ENCODE data around the gene PDGFRB.

GRCh38 chr5:150163547-150164059 is 8.0 kb upstream of the PDGFRB start:
- TF ChIP-seq YY1 (IDR thresholded peaks at IDR 0.05; ENCODE audit: low read depth), result no peak
- TF ChIP-seq TAF1 (IDR thresholded peaks at IDR 0.05; ENCODE audit: low read depth), result no peak
- no peak for TF ChIP-seq EGR1 (IDR thresholded peaks at IDR 0.05)
- TF ChIP-seq REST (IDR thresholded peaks at IDR 0.05; ENCODE audit: low read depth), result no peak
- no peak for TF ChIP-seq RAD21 (IDR thresholded peaks at IDR 0.05; ENCODE audit: low read depth)
- no peak for TF ChIP-seq EP300 (IDR thresholded peaks at IDR 0.05; ENCODE audit: borderline replicate concordance)
- TF ChIP-seq NFIC (IDR thresholded peaks at IDR 0.05), result no peak
- TF ChIP-seq FOXM1 (IDR thresholded peaks at IDR 0.05; ENCODE audit: borderline replicate concordance, low read depth), result no peak
- TF ChIP-seq TCF12 (IDR thresholded peaks at IDR 0.05; ENCODE audit: low read depth), result no peak
- no peak for TF ChIP-seq CEBPB (IDR thresholded peaks at IDR 0.05)
- no peak for TF ChIP-seq TEAD4 (IDR thresholded peaks at IDR 0.05)
- no peak for TF ChIP-seq MAX (IDR thresholded peaks at IDR 0.05)
- TF ChIP-seq CREB1 (IDR thresholded peaks at IDR 0.05; ENCODE audit: low read depth), result no peak
